AG10803 (cell line): ENCODE measurements around the gene KLB.
"Not testable (repeated sequence)": the region's sequence is repeated elsewhere in the genome, so short reads cannot be mapped to it uniquely, and the experiment has no call there.

Source experiments
- DNase-seq: peaks from one replicate; pipeline ENCODE4 v3.0.0; 2010; ENCODE audit warnings: low read depth
- H3K4me3 ChIP-seq: 2 replicates; pipeline ENCODE4 v1.5.1; 2011; ENCODE audit warnings: mild to moderate bottlenecking, low read length, control low read depth
- CTCF ChIP-seq: conservative IDR thresholded peaks from 2 replicates; pipeline ENCODE4 v1.5.1; 2011; ENCODE audit warnings: mild to moderate bottlenecking, low read length, control low read depth, inconsistent platforms

The KLB gene

GRCh38 chr4:39367166-39367565, 39.6 kb upstream of the KLB start:
- no peak for TF ChIP-seq CTCF
- H3K4me3 ChIP-seq = no peak overlapping the region
- no peak for DNase-seq

- no peak for DNase-seq
- no peak overlapping the region for H3K4me3 ChIP-seq
- no peak for TF ChIP-seq CTCF
Observed at GRCh38 chr4:39369301-39369700, 37.4 kb upstream of the KLB start.

- not testable (repeated sequence) for H3K4me3 ChIP-seq, DNase-seq
Observed at GRCh38 chr4:39371209-39371608, 35.5 kb upstream of the KLB start.

- no peak for DNase-seq
- no peak overlapping the region for H3K4me3 ChIP-seq
- no peak for TF ChIP-seq CTCF
Observed at GRCh38 chr4:39375478-39375877, 31.3 kb upstream of the KLB start.

GRCh38 chr4:39383690-39384089, 23.0 kb upstream of the KLB start:
- no peak overlapping the region for H3K4me3 ChIP-seq
- no peak for DNase-seq
- TF ChIP-seq CTCF = no peak

GRCh38 chr4:39384563-39384962, 22.2 kb upstream of the KLB start:
- no peak for TF ChIP-seq CTCF
- no peak for DNase-seq
- H3K4me3 ChIP-seq = no peak overlapping the region

GRCh38 chr4:39390603-39391002, 16.1 kb upstream of the KLB start:
- H3K4me3 ChIP-seq = no peak overlapping the region
- no peak for DNase-seq
- TF ChIP-seq CTCF = no peak

GRCh38 chr4:39394706-39395105, 12.0 kb upstream of the KLB start:
- DNase-seq = no peak
- no peak overlapping the region for H3K4me3 ChIP-seq
- TF ChIP-seq CTCF = no peak

- DNase-seq, H3K4me3 ChIP-seq: not testable (repeated sequence)
Observed at GRCh38 chr4:39401640-39402039, 5.1 kb upstream of the KLB start.
